Right atrium auricular region (tissue), 2 donors: ENCODE measurements around the gene NDEL1. TPM values are rescaled to one million over a fixed set of nuclear protein-coding genes. Genes with fewer than 3 reads are reported as not detected.
A peak's percentile ranks its signal among the peaks of the same experiment; 100 is the strongest.

Experiments
- DNase-seq: peaks from one replicate; pipeline ENCODE4 v3.0.0-alpha.2; 2019; ENCODE audit warnings: low spot score
- H3K27ac ChIP-seq, 2 donors: fragments of 200-600 bp; sonication (generic); 1 replicate in 1 of 2; 2 replicates in 1 of 2; pipeline ENCODE4 v1.5.1; 2016 to 2019
- H3K27me3 ChIP-seq, 2 donors: fragments of 200-600 bp; sonication (generic); one replicate each; pipeline versions ENCODE4 v1.5.1 to v1.6.0; 2017 to 2019
- H3K36me3 ChIP-seq: fragments of 200-600 bp; sonication (generic); one replicate; pipeline ENCODE4 v1.5.1; 2016
- H3K4me1 ChIP-seq, 2 donors: fragments of 200-600 bp; sonication (generic); one replicate each; pipeline versions ENCODE4 v1.5.1 to v1.6.0; 2017 to 2019
- H3K4me3 ChIP-seq, 2 donors: fragments of 200-600 bp; sonication (generic); 1 replicate in 1 of 2; 2 replicates in 1 of 2; pipeline ENCODE4 v1.5.1; 2017 to 2019; ENCODE audit warnings: mild to moderate bottlenecking in 1 of 2, moderate library complexity in 1 of 2
- H3K9me3 ChIP-seq, 2 donors: fragments of 200-600 bp; sonication (generic); one replicate each; pipeline ENCODE4 v1.5.1; 2019
- total RNA-seq, 2 donors: library from RNA; depleted of rRNA; stranded (reverse); fragments of >200 nt; gene quantifications; one replicate each; pipeline ENCODE4 v1.1.0, GENCODE V29; 2016
- TF ChIP-seq, protein P1 (sequence below), 2 donors: fragments of 200-600 bp; sonication (generic); IDR thresholded peaks; one replicate each; pipeline ENCODE4 v1.5.1; 2019; ENCODE audit warnings: antibody characterized with exemption in 2 of 2

The NDEL1 gene
- total RNA-seq, 2 donors from 2014 or later, result 34.9 to 38.7 TPM

DNA sequence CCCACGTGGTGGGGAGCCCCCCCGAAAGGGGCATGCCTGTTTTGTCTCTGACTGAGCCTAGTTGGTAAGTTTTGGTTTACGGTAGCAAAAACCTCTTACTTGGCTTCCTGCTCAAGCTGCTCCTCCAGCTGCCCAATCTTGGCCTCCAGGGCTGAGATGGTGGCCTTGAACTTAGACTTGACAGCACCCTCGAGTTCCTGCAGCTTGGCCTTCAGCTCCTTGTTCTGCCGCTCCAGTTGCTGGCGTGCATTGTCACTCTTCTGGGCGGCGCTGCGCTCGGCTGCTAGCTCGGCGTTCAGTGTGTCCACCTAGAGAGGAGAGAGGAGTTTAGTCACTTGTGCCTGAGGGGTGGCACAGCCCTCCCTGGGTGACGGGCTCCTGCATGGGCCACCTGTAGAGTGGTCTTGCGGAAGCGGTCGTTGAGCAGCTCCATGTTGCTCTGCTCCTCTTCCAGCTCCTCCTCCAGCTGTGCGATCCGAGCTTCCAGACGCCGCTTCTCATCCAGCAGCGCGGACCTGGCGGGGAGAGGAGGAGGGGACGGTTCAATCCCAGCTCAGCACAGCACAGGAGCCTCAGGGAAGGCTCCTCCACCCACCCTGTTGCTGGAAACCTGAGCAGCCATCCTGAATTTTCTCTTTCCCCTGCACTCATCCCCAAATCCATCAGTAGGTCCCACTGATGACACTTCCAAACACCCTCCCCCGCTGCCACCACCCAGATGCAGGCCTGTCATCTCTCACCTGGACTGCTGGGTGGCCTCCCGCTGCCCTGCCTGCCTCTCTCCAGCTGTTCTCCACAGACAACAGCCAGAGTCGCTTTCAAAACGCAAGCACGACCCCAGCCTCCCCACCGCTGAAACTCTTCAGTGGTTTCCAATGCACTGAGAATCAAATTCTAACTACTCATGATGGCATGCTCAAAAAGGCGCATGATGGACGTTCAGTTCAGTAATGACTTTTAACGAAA is 44.6 kb downstream of the NDEL1 start:
- DNase-seq, result no peak
- H3K9me3 ChIP-seq, result peaks cover 0 to 10% of the 10 kb centered on the region in 2 donors
- no peak overlapping the region for H3K4me3 ChIP-seq
- H3K27ac ChIP-seq, result peak overlapping the region; percentile 37 to 45
- TF ChIP-seq, protein P1, sequence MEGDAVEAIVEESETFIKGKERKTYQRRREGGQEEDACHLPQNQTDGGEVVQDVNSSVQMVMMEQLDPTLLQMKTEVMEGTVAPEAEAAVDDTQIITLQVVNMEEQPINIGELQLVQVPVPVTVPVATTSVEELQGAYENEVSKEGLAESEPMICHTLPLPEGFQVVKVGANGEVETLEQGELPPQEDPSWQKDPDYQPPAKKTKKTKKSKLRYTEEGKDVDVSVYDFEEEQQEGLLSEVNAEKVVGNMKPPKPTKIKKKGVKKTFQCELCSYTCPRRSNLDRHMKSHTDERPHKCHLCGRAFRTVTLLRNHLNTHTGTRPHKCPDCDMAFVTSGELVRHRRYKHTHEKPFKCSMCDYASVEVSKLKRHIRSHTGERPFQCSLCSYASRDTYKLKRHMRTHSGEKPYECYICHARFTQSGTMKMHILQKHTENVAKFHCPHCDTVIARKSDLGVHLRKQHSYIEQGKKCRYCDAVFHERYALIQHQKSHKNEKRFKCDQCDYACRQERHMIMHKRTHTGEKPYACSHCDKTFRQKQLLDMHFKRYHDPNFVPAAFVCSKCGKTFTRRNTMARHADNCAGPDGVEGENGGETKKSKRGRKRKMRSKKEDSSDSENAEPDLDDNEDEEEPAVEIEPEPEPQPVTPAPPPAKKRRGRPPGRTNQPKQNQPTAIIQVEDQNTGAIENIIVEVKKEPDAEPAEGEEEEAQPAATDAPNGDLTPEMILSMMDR (IDR thresholded peaks at IDR 0.05), result no peak
- peaks cover 0 to 15% of the 10 kb centered on the region in 2 donors for H3K4me1 ChIP-seq
- H3K36me3 ChIP-seq, result peaks cover 95% of the 10 kb centered on the region
- H3K27me3 ChIP-seq, result no peaks in the 10 kb centered on the region

DNA sequence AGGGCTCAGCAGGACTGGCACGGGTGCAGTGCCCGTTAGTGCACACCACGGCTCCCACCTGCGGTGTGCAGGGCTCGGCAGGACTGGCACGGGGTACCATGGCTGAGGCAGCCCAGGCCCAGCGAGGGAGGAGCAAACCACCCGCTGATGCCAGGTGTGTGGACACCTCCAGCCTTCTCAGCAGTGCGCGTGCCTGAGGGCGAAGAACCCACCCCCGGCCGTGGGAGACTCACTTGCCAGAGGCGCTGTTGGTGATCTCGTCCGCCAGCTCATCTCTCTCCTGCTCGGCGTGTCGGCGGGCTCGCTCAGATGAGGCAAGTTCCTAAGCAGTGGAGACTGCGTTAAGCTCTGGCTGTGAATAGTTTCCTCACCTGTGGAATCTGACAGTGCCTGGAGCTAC is 45.4 kb downstream of the NDEL1 start:
- H3K36me3 ChIP-seq, result peaks cover 95% of the 10 kb centered on the region
- peaks cover 0 to 11% of the 10 kb centered on the region in 2 donors for H3K9me3 ChIP-seq
- H3K27ac ChIP-seq, result no peak overlapping the region
- H3K4me3 ChIP-seq, result no peak overlapping the region
- TF ChIP-seq, protein P1 (IDR thresholded peaks at IDR 0.05), result no peak
- H3K4me1 ChIP-seq, result peaks cover 0 to 15% of the 10 kb centered on the region in 2 donors
- no peaks in the 10 kb centered on the region for H3K27me3 ChIP-seq
- DNase-seq, result no peak

DNA sequence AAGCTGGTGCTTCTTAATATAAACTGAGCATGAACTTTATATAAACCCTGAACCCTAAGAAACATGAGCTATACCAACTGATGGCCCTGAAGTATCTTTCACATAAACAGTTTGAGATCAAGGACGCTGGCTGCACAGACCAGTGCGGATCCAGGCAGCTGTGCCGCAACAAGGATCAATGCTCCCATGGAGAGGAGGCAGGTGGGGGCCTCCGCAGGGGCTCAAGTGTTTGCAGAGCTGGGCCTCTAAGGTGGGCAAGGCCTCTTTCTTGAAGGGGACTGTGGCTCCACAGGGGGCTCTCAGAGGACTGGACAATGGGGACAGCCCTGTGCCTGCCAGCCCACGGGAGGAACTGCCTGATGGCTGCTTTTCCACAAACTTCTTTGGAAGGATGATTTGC is 46.0 kb downstream of the NDEL1 start:
- no peak overlapping the region for H3K27ac ChIP-seq
- peaks cover 0 to 15% of the 10 kb centered on the region in 2 donors for H3K4me1 ChIP-seq
- H3K9me3 ChIP-seq, result peaks cover 0 to 11% of the 10 kb centered on the region in 2 donors
- H3K36me3 ChIP-seq, result peaks cover 88% of the 10 kb centered on the region
- no peak overlapping the region for H3K4me3 ChIP-seq
- no peaks in the 10 kb centered on the region for H3K27me3 ChIP-seq
- DNase-seq, result no peak
- TF ChIP-seq, protein P1 (IDR thresholded peaks at IDR 0.05), result no peak

DNA sequence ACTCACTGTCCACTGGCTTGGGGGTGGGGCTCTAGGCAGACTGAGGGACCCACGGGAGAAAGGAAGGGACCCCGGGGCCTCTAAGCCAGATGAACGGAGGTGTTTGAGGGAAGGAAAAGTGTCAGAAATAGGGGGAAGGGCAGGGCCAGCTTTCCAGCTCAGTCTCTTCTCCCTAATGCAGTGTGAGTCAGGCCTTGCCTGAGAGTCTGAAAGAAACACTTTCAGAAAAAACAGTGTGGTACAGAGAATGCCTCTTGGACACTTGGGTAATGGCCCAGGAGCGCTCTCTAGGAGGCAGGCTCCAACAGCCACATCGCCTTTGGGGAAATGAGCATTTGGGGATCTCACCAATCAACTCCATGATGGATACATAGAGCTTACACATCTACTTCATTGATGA is 46.9 kb downstream of the NDEL1 start:
- H3K27ac ChIP-seq, result no peak overlapping the region
- TF ChIP-seq, protein P1 (IDR thresholded peaks at IDR 0.05), result no peak
- no peaks in the 10 kb centered on the region for H3K27me3 ChIP-seq
- peaks cover 0 to 15% of the 10 kb centered on the region in 2 donors for H3K4me1 ChIP-seq
- H3K36me3 ChIP-seq, result peaks cover 87% of the 10 kb centered on the region
- H3K9me3 ChIP-seq, result peaks cover 0 to 11% of the 10 kb centered on the region in 2 donors
- no peak overlapping the region for H3K4me3 ChIP-seq
- DNase-seq, result no peak

DNA sequence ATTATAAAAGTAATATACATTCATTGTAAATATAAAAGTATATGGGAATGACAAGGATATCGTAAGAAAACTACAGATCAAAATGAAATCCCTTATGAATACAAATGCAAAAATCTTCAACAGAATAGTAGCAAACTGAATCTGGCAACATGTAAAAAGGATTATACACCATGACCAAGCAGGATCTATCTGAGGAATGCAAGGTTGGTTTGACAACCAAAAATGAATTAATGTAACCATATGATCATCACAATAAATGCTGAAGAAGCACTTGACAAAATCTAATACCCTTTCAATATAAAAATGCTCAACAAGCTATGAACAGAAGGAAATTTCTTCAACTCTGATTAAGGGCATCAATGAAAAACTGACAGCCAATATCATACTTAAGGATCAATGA is 48.8 kb downstream of the NDEL1 start:
- TF ChIP-seq, protein P1 (IDR thresholded peaks at IDR 0.05), result no peak
- H3K36me3 ChIP-seq, result peaks cover 84% of the 10 kb centered on the region
- no peaks in the 10 kb centered on the region for H3K27me3 ChIP-seq
- DNase-seq, result no peak
- peaks cover 0 to 11% of the 10 kb centered on the region in 2 donors for H3K9me3 ChIP-seq
- H3K27ac ChIP-seq, result no peak overlapping the region
- H3K4me1 ChIP-seq, result peaks cover 0 to 12% of the 10 kb centered on the region in 2 donors
- H3K4me3 ChIP-seq, result no peak overlapping the region
